ENCODE data around the gene PTGDS.

The PTGDS gene

DNA sequence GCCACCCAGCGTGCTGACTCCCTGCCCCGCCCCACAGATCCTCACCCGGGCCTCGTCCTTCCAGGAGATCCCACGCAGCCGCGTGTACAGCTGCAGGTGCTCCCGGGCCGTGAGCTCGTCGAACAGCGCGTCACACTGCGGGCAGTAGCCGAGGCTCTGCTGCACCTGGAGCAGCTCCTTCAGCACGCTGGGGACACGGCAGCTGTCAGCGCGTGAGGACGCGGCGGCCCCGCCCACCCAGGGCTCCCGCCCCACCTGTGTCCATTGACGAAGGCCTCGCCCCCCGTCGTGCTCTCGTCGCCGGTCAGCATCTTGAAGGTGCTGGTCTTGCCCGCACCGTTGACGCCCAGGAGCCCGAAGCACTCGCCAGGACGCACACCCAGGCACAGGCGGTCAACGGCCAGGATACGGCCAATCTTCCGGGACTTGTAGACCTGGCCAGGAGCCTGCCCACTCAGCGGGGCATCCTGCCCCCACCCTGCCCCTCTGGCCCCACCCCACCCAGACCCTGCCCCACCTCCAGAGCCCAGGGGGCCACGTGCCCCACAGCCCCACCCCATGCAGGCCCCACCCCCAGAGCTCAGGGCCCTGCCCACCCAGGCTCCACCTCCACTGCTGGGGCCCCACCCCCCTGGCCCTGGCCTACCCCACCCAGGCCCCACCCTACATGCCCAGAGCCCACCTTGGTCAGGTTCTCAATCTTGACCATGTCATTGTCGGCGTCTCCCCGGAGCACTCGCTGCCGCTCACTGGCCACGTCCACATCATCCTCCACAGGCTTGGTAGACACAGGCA, 32.8 kb downstream of the PTGDS start:
- ChIA-PET CTCF (interaction anchor here (1.2 kb wide), 1 partner anchor 19 kb away, joined by 3 read pairs; no protein-coding TSS in a partner anchor), POLR2A (no interaction called here)
- DNase-seq (ENCODE audit: extremely low spot score) = no peak
- TF ChIP-seq, protein P1, sequence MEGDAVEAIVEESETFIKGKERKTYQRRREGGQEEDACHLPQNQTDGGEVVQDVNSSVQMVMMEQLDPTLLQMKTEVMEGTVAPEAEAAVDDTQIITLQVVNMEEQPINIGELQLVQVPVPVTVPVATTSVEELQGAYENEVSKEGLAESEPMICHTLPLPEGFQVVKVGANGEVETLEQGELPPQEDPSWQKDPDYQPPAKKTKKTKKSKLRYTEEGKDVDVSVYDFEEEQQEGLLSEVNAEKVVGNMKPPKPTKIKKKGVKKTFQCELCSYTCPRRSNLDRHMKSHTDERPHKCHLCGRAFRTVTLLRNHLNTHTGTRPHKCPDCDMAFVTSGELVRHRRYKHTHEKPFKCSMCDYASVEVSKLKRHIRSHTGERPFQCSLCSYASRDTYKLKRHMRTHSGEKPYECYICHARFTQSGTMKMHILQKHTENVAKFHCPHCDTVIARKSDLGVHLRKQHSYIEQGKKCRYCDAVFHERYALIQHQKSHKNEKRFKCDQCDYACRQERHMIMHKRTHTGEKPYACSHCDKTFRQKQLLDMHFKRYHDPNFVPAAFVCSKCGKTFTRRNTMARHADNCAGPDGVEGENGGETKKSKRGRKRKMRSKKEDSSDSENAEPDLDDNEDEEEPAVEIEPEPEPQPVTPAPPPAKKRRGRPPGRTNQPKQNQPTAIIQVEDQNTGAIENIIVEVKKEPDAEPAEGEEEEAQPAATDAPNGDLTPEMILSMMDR (IDR thresholded peaks at IDR 0.05; ENCODE audit: control extremely low read depth, extremely low read depth, low read depth, missing control alignments) = no peak

GRCh38 chr9:137011156-137011555, 33.9 kb downstream of the PTGDS start:
- ChIA-PET CTCF (interaction anchor here (1.0 to 2.3 kb wide), 3 partner anchors 18 to 38 kb away, joined by 3 to 9 read pairs (median 6); no protein-coding TSS in a partner anchor), POLR2A (no interaction called here)
- TF ChIP-seq, protein P1 (IDR thresholded peaks at IDR 0.05; ENCODE audit: control extremely low read depth, extremely low read depth, low read depth, missing control alignments) = no peak
- DNase-seq (ENCODE audit: extremely low spot score) = no peak

DNA sequence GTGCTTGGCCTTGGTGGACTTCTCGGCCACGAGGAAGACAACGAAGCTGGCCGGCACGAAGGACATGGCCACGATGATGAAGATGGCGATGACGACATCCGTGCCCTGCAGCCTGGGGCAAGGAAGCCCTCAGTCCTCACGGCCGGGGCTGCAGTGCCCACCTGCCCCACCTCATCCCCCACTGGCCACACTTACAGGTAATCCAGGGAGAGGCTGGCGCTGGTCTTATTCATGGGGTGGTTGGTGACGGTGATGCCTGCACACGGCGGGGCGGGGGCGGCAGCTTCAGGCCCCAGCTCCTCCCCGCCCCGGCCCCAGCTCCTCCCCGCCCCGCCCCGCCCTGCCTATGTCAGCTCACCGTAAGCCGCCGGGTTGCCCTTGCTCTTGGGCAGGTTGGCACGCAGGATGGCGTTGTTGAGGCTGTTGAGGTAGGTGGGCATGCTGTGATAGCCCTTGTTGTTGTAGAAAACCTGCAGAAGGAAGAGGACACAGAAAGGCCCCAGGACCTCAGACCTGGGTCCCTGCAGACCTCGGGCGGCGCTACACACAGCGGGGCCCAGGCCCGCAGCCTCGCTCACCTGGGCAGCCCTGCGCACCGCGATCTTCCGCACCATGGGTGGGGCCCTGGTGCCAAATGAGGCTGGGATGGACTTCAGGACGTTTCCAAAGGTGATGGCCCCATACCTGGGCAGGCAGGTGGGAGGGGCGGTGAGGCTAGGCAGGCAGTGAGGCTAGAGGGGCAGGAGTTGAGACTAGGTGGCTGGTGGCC, 34.8 kb downstream of the PTGDS start:
- no peak for DNase-seq (ENCODE audit: extremely low spot score)
- ChIA-PET CTCF (interaction anchor here (1.0 to 2.3 kb wide), 3 partner anchors 17 to 37 kb away, joined by 3 to 9 read pairs (median 6); no protein-coding TSS in a partner anchor), POLR2A (no interaction called here)

DNA sequence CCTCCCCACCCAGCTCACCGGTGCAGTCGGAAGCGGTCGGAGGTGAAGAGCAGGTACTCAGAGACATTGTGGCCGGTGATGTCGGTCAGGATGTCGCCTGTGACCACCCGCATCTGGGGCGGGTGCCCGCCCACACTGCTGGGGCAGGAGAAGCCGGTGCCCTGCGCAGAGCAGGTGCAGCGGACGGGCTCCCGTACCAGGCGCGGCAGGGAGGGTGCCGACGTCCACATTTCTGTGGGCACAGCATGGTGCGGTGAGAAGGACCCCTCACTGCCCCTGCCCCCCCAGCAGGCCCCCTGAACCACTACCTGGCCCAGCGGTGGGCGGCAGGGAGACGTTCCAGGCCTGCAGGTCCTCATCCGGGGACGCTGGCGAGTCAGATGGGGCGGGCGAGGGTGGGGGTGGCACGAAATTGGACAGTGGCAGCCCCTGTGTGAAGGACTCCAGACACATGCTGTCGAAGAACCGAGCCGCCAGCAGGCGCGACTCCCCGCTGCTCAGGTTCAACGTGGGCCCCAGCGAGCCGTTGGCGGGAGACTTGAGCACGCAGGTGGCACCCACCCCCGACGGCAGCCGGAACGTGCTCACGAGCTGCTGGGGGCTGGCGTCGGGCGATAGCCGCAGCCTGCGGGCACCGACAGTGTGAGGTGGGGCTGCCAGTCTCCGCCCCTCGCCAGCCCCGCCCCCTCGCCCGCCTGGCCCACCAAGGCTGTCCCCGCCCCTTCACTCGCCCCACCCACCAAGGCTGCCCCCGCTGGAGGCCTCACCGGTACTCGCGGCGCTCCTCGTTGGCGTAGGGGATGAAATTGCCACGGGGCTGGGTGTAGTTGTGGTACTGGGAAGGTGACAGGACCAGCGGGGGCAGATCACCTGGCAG, 35.6 kb downstream of the PTGDS start:
- no peak for DNase-seq (ENCODE audit: extremely low spot score)
- POLR2A ChIA-PET = no interaction called here
- TF ChIP-seq, protein P1 (IDR thresholded peaks at IDR 0.05; ENCODE audit: control extremely low read depth, extremely low read depth, low read depth, missing control alignments) = no peak
- CTCF ChIA-PET = interaction anchor here (2.3 kb wide), 1 partner anchor 16 kb away, joined by 9 read pairs; no protein-coding TSS in a partner anchor

More for the DNA sequence above, 34.8 kb downstream of the PTGDS start:
- TF ChIP-seq, protein P1 (IDR thresholded peaks at IDR 0.05; ENCODE audit: control extremely low read depth, extremely low read depth, low read depth, missing control alignments) = no peak

DNA sequence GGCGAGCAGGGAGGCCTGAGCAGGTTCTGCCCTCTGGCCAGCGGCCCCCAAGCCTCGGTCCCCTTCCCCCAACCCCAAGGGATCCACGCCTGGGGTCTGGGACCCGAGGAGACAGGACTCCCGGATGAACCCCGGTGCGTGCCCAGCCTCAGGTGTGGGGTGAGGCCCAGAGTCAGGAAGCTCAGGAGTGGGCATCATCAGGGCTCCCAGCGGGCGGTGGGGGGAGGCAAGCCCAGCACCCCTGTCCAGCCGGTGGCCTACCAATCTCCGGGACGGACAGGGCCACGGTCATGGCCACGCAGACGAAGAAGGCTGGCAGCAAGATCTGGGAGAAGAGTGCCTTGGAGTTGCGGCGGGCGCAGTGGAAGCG, 36.3 kb downstream of the PTGDS start:
- ChIA-PET CTCF (no interaction called here), POLR2A (no interaction called here)
- DNase-seq (ENCODE audit: extremely low spot score) = no peak
- TF ChIP-seq, protein P1 (IDR thresholded peaks at IDR 0.05; ENCODE audit: control extremely low read depth, extremely low read depth, low read depth, missing control alignments) = no peak

DNA sequence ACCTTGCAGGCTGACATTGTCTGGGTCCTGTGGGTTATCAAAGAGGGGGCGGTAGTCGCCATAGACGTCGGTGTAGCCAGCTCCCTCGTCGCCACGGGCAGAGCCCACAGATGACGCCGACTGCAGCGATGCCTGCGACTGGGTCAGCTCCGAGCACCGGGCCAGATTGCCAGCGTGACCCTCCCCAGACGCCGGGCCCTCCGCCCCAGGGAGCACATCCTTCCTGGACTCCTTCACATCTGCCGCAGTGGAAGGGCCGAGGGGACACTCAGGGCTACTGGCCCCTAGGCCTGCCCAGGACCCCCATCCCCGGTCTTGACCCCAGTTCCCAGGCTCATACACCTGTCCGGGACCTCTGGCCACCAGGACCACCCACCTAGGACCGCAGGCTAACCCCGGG, 36.9 kb downstream of the PTGDS start:
- no peak for DNase-seq (ENCODE audit: extremely low spot score)
- CTCF ChIA-PET = interaction anchor here (0.9 to 1.3 kb wide), 2 partner anchors 12 to 21 kb away, joined by 3 read pairs; no protein-coding TSS in a partner anchor
- POLR2A ChIA-PET = no interaction called here
- TF ChIP-seq, protein P1 (IDR thresholded peaks at IDR 0.05; ENCODE audit: control extremely low read depth, extremely low read depth, low read depth, missing control alignments) = no peak

Measured in GM10248 (cell line).